ENCODE data around the gene RPP25. TPM values are rescaled to one million over a fixed set of nuclear protein-coding genes. Genes with fewer than 3 reads are reported as not detected.

RPP25 gene
- total RNA-seq, 1 experiment from 2014 or later, result 31.3 TPM

DNA sequence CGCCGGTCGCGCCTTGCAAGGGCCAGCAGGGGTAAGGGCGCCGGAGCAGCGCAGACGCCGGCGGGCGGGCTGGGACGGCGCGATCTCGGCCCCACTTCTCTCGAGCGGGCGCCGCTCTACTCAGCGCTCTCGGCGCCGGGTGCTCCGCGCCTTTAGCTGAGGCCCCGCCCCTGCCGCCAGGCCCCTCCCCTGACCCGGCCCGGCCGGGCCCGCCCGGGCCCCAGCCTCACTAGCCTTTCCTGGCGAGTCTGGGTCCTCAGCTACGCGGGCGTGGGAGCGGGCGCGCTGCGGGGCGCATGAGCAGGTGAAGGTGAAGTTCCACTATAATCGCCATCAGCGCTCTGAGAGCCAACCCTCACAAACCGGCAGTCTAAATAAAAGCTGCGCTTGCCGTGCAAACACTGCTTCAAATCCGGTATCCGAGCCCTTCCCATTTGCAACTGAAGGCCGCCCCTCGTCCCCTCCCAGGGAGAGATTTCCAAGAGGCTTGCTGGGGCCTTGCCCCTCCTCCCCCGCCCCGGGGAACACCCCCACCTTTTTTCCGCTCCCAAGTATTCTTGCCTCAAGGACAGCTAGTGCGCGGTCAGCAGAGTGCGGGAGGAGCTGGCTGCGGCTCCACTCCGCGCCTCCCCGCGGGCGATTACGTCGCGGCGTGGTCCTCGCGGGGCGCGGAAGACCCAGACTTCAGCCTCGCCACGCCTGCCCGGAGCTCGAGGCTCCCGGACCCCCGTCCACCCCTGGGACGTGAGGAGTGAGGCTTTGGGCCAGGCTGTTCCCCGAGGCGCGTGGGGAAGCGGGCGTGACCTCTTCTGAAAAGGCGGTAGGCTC, at the start of gene RPP25 (continued):
- TF ChIP-seq, protein P1, sequence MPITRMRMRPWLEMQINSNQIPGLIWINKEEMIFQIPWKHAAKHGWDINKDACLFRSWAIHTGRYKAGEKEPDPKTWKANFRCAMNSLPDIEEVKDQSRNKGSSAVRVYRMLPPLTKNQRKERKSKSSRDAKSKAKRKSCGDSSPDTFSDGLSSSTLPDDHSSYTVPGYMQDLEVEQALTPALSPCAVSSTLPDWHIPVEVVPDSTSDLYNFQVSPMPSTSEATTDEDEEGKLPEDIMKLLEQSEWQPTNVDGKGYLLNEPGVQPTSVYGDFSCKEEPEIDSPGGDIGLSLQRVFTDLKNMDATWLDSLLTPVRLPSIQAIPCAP (CRISPR knock-in tag; IDR thresholded peaks at IDR 0.05), result peak; percentile 89; the same call in 1 of the 2 replicates
- TF ChIP-seq, protein P2, sequence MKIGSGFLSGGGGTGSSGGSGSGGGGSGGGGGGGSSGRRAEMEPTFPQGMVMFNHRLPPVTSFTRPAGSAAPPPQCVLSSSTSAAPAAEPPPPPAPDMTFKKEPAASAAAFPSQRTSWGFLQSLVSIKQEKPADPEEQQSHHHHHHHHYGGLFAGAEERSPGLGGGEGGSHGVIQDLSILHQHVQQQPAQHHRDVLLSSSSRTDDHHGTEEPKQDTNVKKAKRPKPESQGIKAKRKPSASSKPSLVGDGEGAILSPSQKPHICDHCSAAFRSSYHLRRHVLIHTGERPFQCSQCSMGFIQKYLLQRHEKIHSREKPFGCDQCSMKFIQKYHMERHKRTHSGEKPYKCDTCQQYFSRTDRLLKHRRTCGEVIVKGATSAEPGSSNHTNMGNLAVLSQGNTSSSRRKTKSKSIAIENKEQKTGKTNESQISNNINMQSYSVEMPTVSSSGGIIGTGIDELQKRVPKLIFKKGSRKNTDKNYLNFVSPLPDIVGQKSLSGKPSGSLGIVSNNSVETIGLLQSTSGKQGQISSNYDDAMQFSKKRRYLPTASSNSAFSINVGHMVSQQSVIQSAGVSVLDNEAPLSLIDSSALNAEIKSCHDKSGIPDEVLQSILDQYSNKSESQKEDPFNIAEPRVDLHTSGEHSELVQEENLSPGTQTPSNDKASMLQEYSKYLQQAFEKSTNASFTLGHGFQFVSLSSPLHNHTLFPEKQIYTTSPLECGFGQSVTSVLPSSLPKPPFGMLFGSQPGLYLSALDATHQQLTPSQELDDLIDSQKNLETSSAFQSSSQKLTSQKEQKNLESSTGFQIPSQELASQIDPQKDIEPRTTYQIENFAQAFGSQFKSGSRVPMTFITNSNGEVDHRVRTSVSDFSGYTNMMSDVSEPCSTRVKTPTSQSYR (CRISPR knock-in tag; IDR thresholded peaks at IDR 0.05), result 0 out of 2 replicates have a peak, but pooled peaks have one; percentile 17
- TF ChIP-seq, protein P3, sequence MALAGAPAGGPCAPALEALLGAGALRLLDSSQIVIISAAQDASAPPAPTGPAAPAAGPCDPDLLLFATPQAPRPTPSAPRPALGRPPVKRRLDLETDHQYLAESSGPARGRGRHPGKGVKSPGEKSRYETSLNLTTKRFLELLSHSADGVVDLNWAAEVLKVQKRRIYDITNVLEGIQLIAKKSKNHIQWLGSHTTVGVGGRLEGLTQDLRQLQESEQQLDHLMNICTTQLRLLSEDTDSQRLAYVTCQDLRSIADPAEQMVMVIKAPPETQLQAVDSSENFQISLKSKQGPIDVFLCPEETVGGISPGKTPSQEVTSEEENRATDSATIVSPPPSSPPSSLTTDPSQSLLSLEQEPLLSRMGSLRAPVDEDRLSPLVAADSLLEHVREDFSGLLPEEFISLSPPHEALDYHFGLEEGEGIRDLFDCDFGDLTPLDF (CRISPR knock-in tag; IDR thresholded peaks at IDR 0.05), result peak; percentile 78; the same call in 1 of the 2 replicates
- TF ChIP-seq, protein P4, sequence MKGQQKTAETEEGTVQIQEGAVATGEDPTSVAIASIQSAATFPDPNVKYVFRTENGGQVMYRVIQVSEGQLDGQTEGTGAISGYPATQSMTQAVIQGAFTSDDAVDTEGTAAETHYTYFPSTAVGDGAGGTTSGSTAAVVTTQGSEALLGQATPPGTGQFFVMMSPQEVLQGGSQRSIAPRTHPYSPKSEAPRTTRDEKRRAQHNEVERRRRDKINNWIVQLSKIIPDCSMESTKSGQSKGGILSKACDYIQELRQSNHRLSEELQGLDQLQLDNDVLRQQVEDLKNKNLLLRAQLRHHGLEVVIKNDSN (CRISPR knock-in tag; IDR thresholded peaks at IDR 0.05), result 0 out of 2 replicates have a peak, but pooled peaks have one; percentile 20
- TF ChIP-seq, protein P5, sequence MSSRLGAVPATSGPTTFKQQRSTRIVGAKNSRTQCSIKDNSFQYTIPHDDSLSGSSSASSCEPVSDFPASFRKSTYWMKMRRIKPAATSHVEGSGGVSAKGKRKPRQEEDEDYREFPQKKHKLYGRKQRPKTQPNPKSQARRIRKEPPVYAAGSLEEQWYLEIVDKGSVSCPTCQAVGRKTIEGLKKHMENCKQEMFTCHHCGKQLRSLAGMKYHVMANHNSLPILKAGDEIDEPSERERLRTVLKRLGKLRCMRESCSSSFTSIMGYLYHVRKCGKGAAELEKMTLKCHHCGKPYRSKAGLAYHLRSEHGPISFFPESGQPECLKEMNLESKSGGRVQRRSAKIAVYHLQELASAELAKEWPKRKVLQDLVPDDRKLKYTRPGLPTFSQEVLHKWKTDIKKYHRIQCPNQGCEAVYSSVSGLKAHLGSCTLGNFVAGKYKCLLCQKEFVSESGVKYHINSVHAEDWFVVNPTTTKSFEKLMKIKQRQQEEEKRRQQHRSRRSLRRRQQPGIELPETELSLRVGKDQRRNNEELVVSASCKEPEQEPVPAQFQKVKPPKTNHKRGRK (CRISPR knock-in tag; IDR thresholded peaks at IDR 0.05; ENCODE audit: borderline replicate concordance), result no peak
- no peak for TF ChIP-seq SMAD4 (CRISPR knock-in tag; IDR thresholded peaks at IDR 0.05)
- TF ChIP-seq, protein P6, sequence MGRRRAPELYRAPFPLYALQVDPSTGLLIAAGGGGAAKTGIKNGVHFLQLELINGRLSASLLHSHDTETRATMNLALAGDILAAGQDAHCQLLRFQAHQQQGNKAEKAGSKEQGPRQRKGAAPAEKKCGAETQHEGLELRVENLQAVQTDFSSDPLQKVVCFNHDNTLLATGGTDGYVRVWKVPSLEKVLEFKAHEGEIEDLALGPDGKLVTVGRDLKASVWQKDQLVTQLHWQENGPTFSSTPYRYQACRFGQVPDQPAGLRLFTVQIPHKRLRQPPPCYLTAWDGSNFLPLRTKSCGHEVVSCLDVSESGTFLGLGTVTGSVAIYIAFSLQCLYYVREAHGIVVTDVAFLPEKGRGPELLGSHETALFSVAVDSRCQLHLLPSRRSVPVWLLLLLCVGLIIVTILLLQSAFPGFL (CRISPR knock-in tag; IDR thresholded peaks at IDR 0.05; ENCODE audit: borderline replicate concordance), result no peak
- TF ChIP-seq, protein P7, sequence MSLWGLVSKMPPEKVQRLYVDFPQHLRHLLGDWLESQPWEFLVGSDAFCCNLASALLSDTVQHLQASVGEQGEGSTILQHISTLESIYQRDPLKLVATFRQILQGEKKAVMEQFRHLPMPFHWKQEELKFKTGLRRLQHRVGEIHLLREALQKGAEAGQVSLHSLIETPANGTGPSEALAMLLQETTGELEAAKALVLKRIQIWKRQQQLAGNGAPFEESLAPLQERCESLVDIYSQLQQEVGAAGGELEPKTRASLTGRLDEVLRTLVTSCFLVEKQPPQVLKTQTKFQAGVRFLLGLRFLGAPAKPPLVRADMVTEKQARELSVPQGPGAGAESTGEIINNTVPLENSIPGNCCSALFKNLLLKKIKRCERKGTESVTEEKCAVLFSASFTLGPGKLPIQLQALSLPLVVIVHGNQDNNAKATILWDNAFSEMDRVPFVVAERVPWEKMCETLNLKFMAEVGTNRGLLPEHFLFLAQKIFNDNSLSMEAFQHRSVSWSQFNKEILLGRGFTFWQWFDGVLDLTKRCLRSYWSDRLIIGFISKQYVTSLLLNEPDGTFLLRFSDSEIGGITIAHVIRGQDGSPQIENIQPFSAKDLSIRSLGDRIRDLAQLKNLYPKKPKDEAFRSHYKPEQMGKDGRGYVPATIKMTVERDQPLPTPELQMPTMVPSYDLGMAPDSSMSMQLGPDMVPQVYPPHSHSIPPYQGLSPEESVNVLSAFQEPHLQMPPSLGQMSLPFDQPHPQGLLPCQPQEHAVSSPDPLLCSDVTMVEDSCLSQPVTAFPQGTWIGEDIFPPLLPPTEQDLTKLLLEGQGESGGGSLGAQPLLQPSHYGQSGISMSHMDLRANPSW (CRISPR knock-in tag; conservative IDR thresholded peaks at IDR 0.05; ENCODE audit: low read depth), result no peak
- TF ChIP-seq ZNF416 (CRISPR knock-in tag; IDR thresholded peaks at IDR 0.05), result no peak
- TF ChIP-seq SMAD3 (CRISPR knock-in tag; IDR thresholded peaks at IDR 0.05; ENCODE audit: borderline replicate concordance), result peak; percentile 63
- TF ChIP-seq MXD4 (CRISPR knock-in tag; IDR thresholded peaks at IDR 0.05; ENCODE audit: borderline replicate concordance), result no peak
- TF ChIP-seq, protein P8, sequence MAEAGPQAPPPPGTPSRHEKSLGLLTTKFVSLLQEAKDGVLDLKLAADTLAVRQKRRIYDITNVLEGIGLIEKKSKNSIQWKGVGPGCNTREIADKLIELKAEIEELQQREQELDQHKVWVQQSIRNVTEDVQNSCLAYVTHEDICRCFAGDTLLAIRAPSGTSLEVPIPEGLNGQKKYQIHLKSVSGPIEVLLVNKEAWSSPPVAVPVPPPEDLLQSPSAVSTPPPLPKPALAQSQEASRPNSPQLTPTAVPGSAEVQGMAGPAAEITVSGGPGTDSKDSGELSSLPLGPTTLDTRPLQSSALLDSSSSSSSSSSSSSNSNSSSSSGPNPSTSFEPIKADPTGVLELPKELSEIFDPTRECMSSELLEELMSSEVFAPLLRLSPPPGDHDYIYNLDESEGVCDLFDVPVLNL (CRISPR knock-in tag; IDR thresholded peaks at IDR 0.05; ENCODE audit: borderline replicate concordance, low read depth), result no peak
- TF ChIP-seq NFATC4 (CRISPR knock-in tag; IDR thresholded peaks at IDR 0.05), result 0 out of 2 replicates have a peak, but pooled peaks have one; percentile 34
- TF ChIP-seq TEAD1 (CRISPR knock-in tag; IDR thresholded peaks at IDR 0.05), result no peak
- TF ChIP-seq, protein P9, sequence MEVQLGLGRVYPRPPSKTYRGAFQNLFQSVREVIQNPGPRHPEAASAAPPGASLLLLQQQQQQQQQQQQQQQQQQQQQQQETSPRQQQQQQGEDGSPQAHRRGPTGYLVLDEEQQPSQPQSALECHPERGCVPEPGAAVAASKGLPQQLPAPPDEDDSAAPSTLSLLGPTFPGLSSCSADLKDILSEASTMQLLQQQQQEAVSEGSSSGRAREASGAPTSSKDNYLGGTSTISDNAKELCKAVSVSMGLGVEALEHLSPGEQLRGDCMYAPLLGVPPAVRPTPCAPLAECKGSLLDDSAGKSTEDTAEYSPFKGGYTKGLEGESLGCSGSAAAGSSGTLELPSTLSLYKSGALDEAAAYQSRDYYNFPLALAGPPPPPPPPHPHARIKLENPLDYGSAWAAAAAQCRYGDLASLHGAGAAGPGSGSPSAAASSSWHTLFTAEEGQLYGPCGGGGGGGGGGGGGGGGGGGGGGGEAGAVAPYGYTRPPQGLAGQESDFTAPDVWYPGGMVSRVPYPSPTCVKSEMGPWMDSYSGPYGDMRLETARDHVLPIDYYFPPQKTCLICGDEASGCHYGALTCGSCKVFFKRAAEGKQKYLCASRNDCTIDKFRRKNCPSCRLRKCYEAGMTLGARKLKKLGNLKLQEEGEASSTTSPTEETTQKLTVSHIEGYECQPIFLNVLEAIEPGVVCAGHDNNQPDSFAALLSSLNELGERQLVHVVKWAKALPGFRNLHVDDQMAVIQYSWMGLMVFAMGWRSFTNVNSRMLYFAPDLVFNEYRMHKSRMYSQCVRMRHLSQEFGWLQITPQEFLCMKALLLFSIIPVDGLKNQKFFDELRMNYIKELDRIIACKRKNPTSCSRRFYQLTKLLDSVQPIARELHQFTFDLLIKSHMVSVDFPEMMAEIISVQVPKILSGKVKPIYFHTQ (CRISPR knock-in tag; IDR thresholded peaks at IDR 0.05), result no peak
- TF ChIP-seq GRHL2 (CRISPR knock-in tag; IDR thresholded peaks at IDR 0.05; ENCODE audit: insufficient replicate concordance, severe bottlenecking), result no peak
- TF ChIP-seq ATF1 (CRISPR knock-in tag; IDR thresholded peaks at IDR 0.05), result no peak
- TF ChIP-seq, protein P10, sequence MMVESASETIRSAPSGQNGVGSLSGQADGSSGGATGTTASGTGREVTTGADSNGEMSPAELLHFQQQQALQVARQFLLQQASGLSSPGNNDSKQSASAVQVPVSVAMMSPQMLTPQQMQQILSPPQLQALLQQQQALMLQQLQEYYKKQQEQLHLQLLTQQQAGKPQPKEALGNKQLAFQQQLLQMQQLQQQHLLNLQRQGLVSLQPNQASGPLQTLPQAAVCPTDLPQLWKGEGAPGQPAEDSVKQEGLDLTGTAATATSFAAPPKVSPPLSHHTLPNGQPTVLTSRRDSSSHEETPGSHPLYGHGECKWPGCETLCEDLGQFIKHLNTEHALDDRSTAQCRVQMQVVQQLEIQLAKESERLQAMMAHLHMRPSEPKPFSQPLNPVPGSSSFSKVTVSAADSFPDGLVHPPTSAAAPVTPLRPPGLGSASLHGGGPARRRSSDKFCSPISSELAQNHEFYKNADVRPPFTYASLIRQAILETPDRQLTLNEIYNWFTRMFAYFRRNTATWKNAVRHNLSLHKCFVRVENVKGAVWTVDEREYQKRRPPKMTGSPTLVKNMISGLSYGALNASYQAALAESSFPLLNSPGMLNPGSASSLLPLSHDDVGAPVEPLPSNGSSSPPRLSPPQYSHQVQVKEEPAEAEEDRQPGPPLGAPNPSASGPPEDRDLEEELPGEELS (CRISPR knock-in tag; IDR thresholded peaks at IDR 0.05), result no peak
- peak; percentile 40; the same call in 1 of the 2 replicates for TF ChIP-seq KAT7 (CRISPR knock-in tag; IDR thresholded peaks at IDR 0.05; ENCODE audit: borderline replicate concordance)

Measured in WTC11 (cell line).